HG03575 (cell line): ENCODE data around the gene DCAKD.
A peak's percentile ranks its signal among the peaks of the same experiment; 100 is the strongest.

Experiments
- ATAC-seq: cut with Tn5 transposase; IDR thresholded peaks from one replicate; pipeline ENCODE4 v1.9.1; 2021; ENCODE audit not compliant: unreplicated experiment, insufficient number of reproducible peaks, low FRiP score; ENCODE audit errors: extremely low read depth

The DCAKD gene

GRCh38 chr17:45051060-45051719, at the start of gene DCAKD:
DCAKD (minus strand) TSS chr17:45051632; CDS start chr17:45034885, 16,747 bp downstream.
- ATAC-seq: peak; percentile 34

GRCh38 chr17:45098869-45099616, 47.6 kb upstream of the DCAKD start:
- no peak for ATAC-seq

DNA sequence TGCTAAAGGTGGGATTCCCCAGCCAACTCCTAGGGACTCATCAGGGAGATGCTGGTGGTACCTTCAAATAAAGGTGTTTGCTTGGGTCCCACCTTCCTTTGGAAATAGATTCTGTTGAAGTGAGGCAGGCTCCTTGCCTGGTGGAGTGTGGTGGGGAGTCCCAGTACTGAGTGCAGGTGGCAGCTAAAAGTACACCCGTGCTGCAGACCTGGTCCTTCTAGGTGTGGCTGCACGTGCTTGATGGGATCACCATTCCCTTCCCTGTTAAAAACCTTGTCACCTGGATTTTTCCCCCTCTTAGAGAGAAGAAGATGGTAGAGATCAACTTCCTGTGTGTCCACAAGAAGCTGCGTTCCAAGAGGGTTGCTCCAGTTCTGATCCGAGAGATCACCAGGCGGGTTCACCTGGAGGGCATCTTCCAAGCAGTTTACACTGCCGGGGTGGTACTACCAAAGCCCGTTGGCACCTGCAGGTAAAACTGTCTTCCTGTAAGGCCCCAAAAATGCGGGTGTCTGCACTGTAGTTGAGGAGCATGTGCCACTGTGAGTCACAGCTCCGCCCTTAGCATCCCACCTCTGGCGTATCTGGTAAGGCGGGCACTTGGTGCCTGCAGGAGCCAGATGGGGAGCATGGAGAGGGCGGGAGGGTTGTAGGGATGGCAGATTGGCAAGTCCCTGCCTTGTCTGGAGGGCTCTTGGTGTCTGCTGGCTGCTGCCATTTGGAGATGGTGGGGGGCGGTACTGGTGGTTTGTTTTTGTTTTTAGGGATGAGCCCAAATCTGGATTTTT, 46.8 kb upstream of the DCAKD start:
- ATAC-seq: no peak

GRCh38 chr17:45096926-45097325, 45.5 kb upstream of the DCAKD start:
- ATAC-seq: no peak

DNA sequence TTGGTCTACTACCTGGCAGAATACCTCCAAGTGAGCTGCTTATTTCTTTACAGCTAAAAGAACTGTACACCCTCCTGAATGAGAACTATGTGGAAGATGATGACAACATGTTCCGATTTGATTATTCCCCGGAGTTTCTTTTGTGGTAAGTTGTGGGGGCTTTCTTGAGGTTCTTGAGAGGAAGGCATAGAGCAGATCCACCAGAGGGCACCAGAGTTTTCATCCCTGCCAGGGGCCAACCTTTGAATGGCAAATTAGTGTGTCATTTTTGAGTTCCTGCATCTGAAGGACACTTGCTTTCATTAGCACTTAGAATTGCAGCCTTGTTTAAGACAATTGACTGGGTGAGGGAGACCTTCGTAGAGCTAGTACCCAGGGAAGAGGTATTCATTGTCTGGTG, 44.7 kb upstream of the DCAKD start:
- ATAC-seq: no peak

- no peak for ATAC-seq
Observed at GRCh38 chr17:45093444-45094110, 42.1 kb upstream of the DCAKD start.

- no peak for ATAC-seq
Observed at GRCh38 chr17:45092911-45093430, 41.5 kb upstream of the DCAKD start.

DNA sequence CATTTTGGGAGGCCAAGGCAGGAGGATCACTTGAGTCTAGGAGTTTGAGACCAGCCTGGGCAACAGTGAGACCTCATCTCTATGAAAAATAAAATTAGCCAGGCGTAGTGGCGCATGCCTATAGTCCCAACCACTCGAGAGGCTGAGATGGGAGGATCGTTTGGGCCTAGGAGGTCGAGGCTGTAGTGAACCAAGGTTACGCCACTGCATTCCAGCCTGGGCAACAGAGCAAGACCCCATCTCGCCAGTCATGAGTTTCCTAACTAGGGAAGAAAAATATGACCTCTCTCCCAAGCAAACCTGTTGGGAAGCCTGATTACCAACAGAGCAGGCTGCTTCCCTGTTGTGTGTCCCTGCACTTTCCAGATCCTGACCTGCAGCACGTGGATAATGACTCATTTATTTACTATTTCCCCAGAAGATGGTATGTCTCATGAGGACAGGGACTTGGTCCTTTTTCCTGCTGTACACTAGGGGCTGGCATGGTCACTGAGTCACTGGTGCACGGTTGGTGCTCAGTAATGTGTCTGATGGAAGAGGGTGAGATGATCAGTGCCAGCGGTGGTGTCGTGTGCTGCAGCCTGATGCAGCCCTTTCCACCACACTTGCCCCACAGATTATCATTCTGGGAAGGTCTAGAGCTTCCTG, 40.5 kb upstream of the DCAKD start:
- ATAC-seq: no peak

- ATAC-seq: no peak
Observed at GRCh38 chr17:45090711-45091110, 39.3 kb upstream of the DCAKD start.

GRCh38 chr17:45088741-45089140, 37.3 kb upstream of the DCAKD start:
- no peak for ATAC-seq

GRCh38 chr17:45087978-45088377, 36.5 kb upstream of the DCAKD start:
- no peak for ATAC-seq

- ATAC-seq: no peak
Observed at GRCh38 chr17:45087504-45087975, 36.1 kb upstream of the DCAKD start.

DNA sequence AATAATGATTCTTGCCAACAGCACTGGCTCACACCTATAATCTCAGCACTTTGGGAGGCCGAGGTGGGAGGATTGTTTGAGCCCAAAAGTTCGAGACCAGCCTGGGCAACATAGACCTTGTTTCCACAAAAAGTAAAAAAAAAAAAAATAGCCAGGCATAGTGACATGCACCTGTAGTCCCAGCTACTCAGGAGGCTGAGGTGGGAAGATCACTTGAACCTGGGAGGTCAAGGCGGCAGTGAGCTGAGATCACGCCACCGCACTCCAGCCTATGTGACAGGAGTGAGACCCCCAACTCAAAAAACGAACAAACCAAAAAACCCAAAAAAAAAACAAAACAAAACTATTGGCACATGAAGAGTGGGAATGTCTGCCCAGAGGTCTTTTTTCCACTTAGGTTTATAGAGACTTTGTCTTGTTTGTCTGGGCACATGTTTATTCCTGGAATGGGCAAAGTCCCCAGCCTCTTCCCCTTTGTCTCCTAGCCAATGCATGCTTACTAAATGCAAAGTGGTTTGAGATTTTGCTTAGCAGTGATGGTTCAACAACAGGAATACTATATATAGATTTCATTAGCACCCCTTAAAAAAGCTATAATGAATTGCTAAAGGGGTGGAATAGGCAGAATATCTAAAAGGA, 35.6 kb upstream of the DCAKD start:
- no peak for ATAC-seq

DNA sequence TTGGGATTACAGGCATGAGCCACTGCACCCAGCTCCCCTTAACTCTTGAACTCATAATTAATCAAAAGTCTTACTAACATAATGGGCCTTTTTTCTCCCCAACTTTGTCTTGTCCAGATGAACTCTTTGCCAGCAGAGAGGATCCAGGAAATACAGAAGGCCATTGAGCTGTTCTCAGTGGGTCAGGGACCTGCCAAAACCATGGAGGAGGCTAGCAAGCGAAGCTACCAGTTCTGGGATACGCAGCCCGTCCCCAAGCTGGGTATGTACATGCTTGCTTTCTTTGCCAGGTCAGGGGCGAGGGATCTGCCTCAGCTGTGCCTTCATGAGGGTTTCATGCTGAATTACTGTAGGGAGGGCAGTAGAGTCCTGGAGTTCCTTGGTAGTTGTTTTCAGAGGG, 35.0 kb upstream of the DCAKD start:
- no peak for ATAC-seq

DNA sequence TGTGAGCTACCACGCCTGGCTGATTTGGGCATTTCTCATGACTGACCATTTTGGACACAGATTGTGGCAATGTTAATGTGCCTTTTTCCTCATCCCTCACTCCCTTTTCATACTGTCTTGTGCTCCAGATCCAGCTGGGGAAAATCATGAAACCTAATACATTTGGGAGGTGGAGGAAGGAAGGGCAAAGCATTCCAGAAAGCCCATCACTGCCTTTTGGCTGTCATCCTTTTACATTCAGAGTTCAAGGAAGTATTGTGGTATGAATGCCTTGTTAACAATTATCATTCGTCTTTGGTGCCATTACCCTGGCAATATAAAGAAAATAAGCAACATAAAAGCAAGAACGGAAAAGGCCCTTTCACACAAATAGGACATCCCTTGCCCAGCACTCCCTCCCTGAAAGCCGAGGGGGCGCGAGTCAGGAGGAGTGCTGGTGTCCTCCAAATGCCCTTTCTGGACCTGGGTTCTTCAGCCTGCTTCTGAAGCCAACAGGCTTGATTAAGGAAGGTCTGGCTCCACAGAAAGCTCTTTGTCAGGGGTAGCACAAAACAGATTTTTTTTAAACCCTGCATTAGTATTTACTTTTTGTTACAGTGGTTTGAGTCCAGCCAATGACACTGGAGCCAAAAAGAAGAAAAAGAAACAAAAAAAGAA, 29.7 kb upstream of the DCAKD start:
- no peak for ATAC-seq

DNA sequence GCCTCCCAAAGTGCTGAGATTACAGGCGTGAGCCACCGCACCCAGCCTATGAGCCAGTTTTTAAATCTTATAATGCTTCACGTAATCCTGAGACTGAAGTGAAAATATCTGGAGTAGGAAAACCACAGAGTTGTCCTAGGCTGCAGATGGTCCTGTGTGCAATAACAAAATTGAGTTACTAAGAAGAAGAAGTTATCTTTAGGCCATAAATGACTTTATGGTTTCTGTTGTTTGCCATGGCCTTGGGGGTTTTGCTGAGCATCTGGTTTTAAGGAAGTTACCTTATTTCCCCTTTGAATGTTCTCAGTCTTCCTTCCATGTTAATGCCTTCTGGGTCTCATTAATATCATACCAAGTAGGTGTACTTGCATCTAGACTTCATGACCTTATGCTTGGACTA, 26.2 kb upstream of the DCAKD start:
- ATAC-seq: no peak

DNA sequence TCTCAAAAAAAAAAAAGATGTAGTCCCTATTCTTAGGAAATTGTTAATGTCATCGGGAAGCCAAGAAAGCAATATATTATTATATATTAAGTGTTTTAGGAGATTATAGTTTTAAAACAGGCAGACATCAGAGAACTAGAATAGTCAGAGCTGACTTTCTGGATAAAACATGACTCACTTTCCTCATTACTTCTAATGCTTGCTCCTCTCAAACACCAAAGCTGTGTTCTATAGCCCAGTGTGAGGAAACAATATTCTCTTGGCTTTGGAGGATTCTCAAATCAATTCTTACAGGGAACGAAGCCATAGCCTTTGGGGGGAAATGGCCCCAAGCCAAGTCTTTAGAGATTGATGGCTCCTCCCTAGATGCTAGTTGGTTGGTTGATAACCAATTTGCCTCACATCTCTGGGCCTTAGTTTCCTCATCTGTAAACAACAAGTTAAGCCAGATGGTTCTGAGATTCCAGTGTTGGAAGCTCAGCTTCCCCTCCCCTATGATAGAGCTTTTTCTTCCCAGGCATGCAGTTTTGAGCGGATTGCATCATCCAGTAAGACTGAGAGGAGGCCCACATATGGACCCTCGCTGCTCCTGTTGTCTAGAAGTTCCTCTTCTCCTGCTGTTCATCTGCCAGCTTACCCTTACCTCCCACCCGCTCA, 22.1 kb upstream of the DCAKD start:
- ATAC-seq: no peak
